ENCODE measurements around the gene CNIH3. TPM values are rescaled to one million over a fixed set of nuclear protein-coding genes. Genes with fewer than 3 reads are reported as not detected.

Gene CNIH3
- polyA plus RNA-seq, 2 donors, result 0.99 to 1.4 TPM

GRCh38 chr1:224740685-224741052, 124.6 kb downstream of the CNIH3 start:
- Histone ChIP-seq H3K4me1 (ENCODE audit: control insufficient read depth in 2 of 2, insufficient read depth in 2 of 2, low read length in 1 of 2) (peaks cover 0 to 4% of the 10 kb centered on the region in 2 donors), H3K27ac (ENCODE audit: low read depth in 2 of 2, low read length in 1 of 2) (no peak overlapping the region), H3K4me3 (ENCODE audit: low read depth in 1 of 2, low read length in 2 of 2) (no peak overlapping the region), H3K36me3 (ENCODE audit: control insufficient read depth in 2 of 2, insufficient read depth in 2 of 2, low read length in 1 of 2) (no peaks in the 10 kb centered on the region), H3K9me3 (ENCODE audit: control insufficient read depth in 2 of 2, insufficient read depth in 1 of 2, low read depth in 1 of 2, low read length in 1 of 2) (no peaks in the 10 kb centered on the region), H3K27me3 (ENCODE audit: control insufficient read depth in 1 of 2, insufficient read depth in 2 of 2, low read length in 2 of 2) (no peaks in the 10 kb centered on the region)
- WGBS, 2 donors, result 90 to 94% methylated on average over 5 of the region's 5 CpGs

- peaks cover 0 to 4% of the 10 kb centered on the region in 2 donors for H3K4me1 ChIP-seq (ENCODE audit: control insufficient read depth in 2 of 2, insufficient read depth in 2 of 2, low read length in 1 of 2)
- no peak overlapping the region for H3K27ac ChIP-seq (ENCODE audit: low read depth in 2 of 2, low read length in 1 of 2)
- no peaks in the 10 kb centered on the region for H3K36me3 ChIP-seq (ENCODE audit: control insufficient read depth in 2 of 2, insufficient read depth in 2 of 2, low read length in 1 of 2)
- no peaks in the 10 kb centered on the region for H3K27me3 ChIP-seq (ENCODE audit: control insufficient read depth in 1 of 2, insufficient read depth in 2 of 2, low read length in 2 of 2)
- H3K4me3 ChIP-seq (ENCODE audit: low read depth in 1 of 2, low read length in 2 of 2), result no peak overlapping the region
- WGBS, 2 donors, result 83 to 90% methylated on average over 6 of the region's 6 CpGs
- H3K9me3 ChIP-seq (ENCODE audit: control insufficient read depth in 2 of 2, insufficient read depth in 1 of 2, low read depth in 1 of 2, low read length in 1 of 2), result no peaks in the 10 kb centered on the region
Measured at GRCh38 chr1:224742349-224742748, 126.2 kb downstream of the CNIH3 start.

DNA sequence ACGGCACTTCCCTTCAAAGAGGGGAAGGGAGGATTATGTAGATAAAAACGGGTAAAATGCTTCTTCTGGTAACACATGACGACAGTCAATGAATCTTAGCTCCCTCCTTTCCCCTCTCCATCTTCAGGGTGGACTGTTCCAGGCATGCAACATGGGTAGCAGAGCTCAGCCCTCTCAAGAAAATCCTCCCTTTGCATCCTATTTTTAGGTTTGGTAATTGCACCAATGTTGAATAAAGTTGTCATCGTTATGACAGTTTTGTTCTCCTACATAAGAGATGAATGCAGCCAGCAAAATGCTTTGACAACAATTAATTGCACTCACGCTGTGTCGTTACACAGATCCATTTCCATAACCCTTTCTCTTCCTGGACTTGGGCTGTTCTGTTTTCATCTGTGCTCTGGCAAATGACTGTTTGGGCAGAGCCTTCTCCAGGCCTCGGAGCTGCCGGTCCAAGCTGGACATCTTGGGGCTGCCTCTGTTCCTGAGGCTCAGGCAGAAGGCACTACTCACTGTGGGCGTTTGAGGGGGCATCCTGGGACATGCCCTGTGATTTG, 127.6 kb downstream of the CNIH3 start:
- no peaks in the 10 kb centered on the region for H3K9me3 ChIP-seq (ENCODE audit: control insufficient read depth in 2 of 2, insufficient read depth in 1 of 2, low read depth in 1 of 2, low read length in 1 of 2)
- WGBS, 2 donors, result 61 to 66% methylated on average over 9 of the region's 9 CpGs
- no peaks in the 10 kb centered on the region for H3K36me3 ChIP-seq (ENCODE audit: control insufficient read depth in 2 of 2, insufficient read depth in 2 of 2, low read length in 1 of 2)
- no peaks in the 10 kb centered on the region for H3K27me3 ChIP-seq (ENCODE audit: control insufficient read depth in 1 of 2, insufficient read depth in 2 of 2, low read length in 2 of 2)
- H3K27ac ChIP-seq (ENCODE audit: low read depth in 2 of 2, low read length in 1 of 2), result no peak overlapping the region
- no peak overlapping the region for H3K4me3 ChIP-seq (ENCODE audit: low read depth in 1 of 2, low read length in 2 of 2)
- H3K4me1 ChIP-seq (ENCODE audit: control insufficient read depth in 2 of 2, insufficient read depth in 2 of 2, low read length in 1 of 2), result no peaks in the 10 kb centered on the region

- Histone ChIP-seq H3K9me3 (ENCODE audit: control insufficient read depth in 2 of 2, insufficient read depth in 1 of 2, low read depth in 1 of 2, low read length in 1 of 2) (no peaks in the 10 kb centered on the region), H3K36me3 (ENCODE audit: control insufficient read depth in 2 of 2, insufficient read depth in 2 of 2, low read length in 1 of 2) (no peaks in the 10 kb centered on the region), H3K4me1 (ENCODE audit: control insufficient read depth in 2 of 2, insufficient read depth in 2 of 2, low read length in 1 of 2) (no peaks in the 10 kb centered on the region), H3K4me3 (ENCODE audit: low read depth in 1 of 2, low read length in 2 of 2) (no peak overlapping the region), H3K27me3 (ENCODE audit: control insufficient read depth in 1 of 2, insufficient read depth in 2 of 2, low read length in 2 of 2) (no peaks in the 10 kb centered on the region), H3K27ac (ENCODE audit: low read depth in 2 of 2, low read length in 1 of 2) (no peak overlapping the region)
- 79 to 84% methylated on average over 5 of the region's 5 CpGs for WGBS, 2 donors
Measured at GRCh38 chr1:224744521-224744920, 128.4 kb downstream of the CNIH3 start.

- Histone ChIP-seq H3K4me1 (ENCODE audit: control insufficient read depth in 2 of 2, insufficient read depth in 2 of 2, low read length in 1 of 2) (no peaks in the 10 kb centered on the region), H3K27me3 (ENCODE audit: control insufficient read depth in 1 of 2, insufficient read depth in 2 of 2, low read length in 2 of 2) (no peaks in the 10 kb centered on the region), H3K9me3 (ENCODE audit: control insufficient read depth in 2 of 2, insufficient read depth in 1 of 2, low read depth in 1 of 2, low read length in 1 of 2) (no peaks in the 10 kb centered on the region), H3K36me3 (ENCODE audit: control insufficient read depth in 2 of 2, insufficient read depth in 2 of 2, low read length in 1 of 2) (no peaks in the 10 kb centered on the region), H3K4me3 (ENCODE audit: low read depth in 1 of 2, low read length in 2 of 2) (no peak overlapping the region), H3K27ac (ENCODE audit: low read depth in 2 of 2, low read length in 1 of 2) (no peak overlapping the region)
- 78 to 95% methylated on average over 1 of the region's 1 CpG for WGBS, 2 donors
Measured at GRCh38 chr1:224745394-224745793, 129.3 kb downstream of the CNIH3 start.

DNA sequence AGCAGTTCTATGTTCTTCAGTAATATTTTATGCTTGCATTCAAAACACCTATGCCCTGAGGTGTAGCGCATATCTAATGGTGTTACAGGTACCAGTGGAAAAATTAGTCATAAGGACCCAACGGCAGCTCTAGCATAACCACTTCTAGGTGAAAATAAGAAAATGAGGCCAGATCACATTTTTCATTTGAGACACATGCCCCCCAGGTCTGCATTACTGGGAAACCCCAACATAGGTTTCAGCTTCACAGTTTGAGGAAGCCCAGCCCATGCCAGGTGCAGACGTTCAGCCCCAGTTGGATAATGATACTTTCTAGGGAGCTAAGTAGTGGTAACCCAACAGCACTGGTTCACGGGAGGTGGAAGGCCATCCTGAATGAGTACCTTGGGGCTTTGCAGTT, 129.8 kb downstream of the CNIH3 start:
- no peak overlapping the region for H3K27ac ChIP-seq (ENCODE audit: low read depth in 2 of 2, low read length in 1 of 2)
- no peaks in the 10 kb centered on the region for H3K36me3 ChIP-seq (ENCODE audit: control insufficient read depth in 2 of 2, insufficient read depth in 2 of 2, low read length in 1 of 2)
- 65 to 66% methylated on average over 4 of the region's 4 CpGs for WGBS, 2 donors

GRCh38 chr1:224747578-224747977, 131.5 kb downstream of the CNIH3 start:
- WGBS, 2 donors, result 38 to 44% methylated on average over 4 of the region's 4 CpGs
- Histone ChIP-seq H3K4me1 (ENCODE audit: control insufficient read depth in 2 of 2, insufficient read depth in 2 of 2, low read length in 1 of 2) (no peaks in the 10 kb centered on the region), H3K9me3 (ENCODE audit: control insufficient read depth in 2 of 2, insufficient read depth in 1 of 2, low read depth in 1 of 2, low read length in 1 of 2) (no peaks in the 10 kb centered on the region), H3K27ac (ENCODE audit: low read depth in 2 of 2, low read length in 1 of 2) (no peak overlapping the region), H3K4me3 (ENCODE audit: low read depth in 1 of 2, low read length in 2 of 2) (no peak overlapping the region), H3K36me3 (ENCODE audit: control insufficient read depth in 2 of 2, insufficient read depth in 2 of 2, low read length in 1 of 2) (no peaks in the 10 kb centered on the region), H3K27me3 (ENCODE audit: control insufficient read depth in 1 of 2, insufficient read depth in 2 of 2, low read length in 2 of 2) (no peaks in the 10 kb centered on the region)

More for the DNA sequence above, 129.8 kb downstream of the CNIH3 start:
- no peaks in the 10 kb centered on the region for H3K4me1 ChIP-seq (ENCODE audit: control insufficient read depth in 2 of 2, insufficient read depth in 2 of 2, low read length in 1 of 2)
- H3K4me3 ChIP-seq (ENCODE audit: low read depth in 1 of 2, low read length in 2 of 2), result no peak overlapping the region
- H3K27me3 ChIP-seq (ENCODE audit: control insufficient read depth in 1 of 2, insufficient read depth in 2 of 2, low read length in 2 of 2), result no peaks in the 10 kb centered on the region
- H3K9me3 ChIP-seq (ENCODE audit: control insufficient read depth in 2 of 2, insufficient read depth in 1 of 2, low read depth in 1 of 2, low read length in 1 of 2), result no peaks in the 10 kb centered on the region

GRCh38 chr1:224749916-224750315, 133.8 kb downstream of the CNIH3 start:
- H3K9me3 ChIP-seq (ENCODE audit: control insufficient read depth in 2 of 2, insufficient read depth in 1 of 2, low read depth in 1 of 2, low read length in 1 of 2), result no peaks in the 10 kb centered on the region
- WGBS, 2 donors, result 85 to 87% methylated on average over 4 of the region's 4 CpGs
- H3K27ac ChIP-seq (ENCODE audit: low read depth in 2 of 2, low read length in 1 of 2), result no peak overlapping the region
- H3K27me3 ChIP-seq (ENCODE audit: control insufficient read depth in 1 of 2, insufficient read depth in 2 of 2, low read length in 2 of 2), result no peaks in the 10 kb centered on the region
- no peaks in the 10 kb centered on the region for H3K36me3 ChIP-seq (ENCODE audit: control insufficient read depth in 2 of 2, insufficient read depth in 2 of 2, low read length in 1 of 2)
- H3K4me3 ChIP-seq (ENCODE audit: low read depth in 1 of 2, low read length in 2 of 2), result no peak overlapping the region
- H3K4me1 ChIP-seq (ENCODE audit: control insufficient read depth in 2 of 2, insufficient read depth in 2 of 2, low read length in 1 of 2), result no peaks in the 10 kb centered on the region

GRCh38 chr1:224751624-224752311, 135.7 kb downstream of the CNIH3 start:
- WGBS, 2 donors, result 74 to 76% methylated on average over 6 of the region's 6 CpGs
- Histone ChIP-seq H3K9me3 (ENCODE audit: control insufficient read depth in 2 of 2, insufficient read depth in 1 of 2, low read depth in 1 of 2, low read length in 1 of 2) (no peaks in the 10 kb centered on the region), H3K27me3 (ENCODE audit: control insufficient read depth in 1 of 2, insufficient read depth in 2 of 2, low read length in 2 of 2) (no peaks in the 10 kb centered on the region), H3K4me1 (ENCODE audit: control insufficient read depth in 2 of 2, insufficient read depth in 2 of 2, low read length in 1 of 2) (no peaks in the 10 kb centered on the region), H3K36me3 (ENCODE audit: control insufficient read depth in 2 of 2, insufficient read depth in 2 of 2, low read length in 1 of 2) (no peaks in the 10 kb centered on the region), H3K4me3 (ENCODE audit: low read depth in 1 of 2, low read length in 2 of 2) (no peak overlapping the region), H3K27ac (ENCODE audit: low read depth in 2 of 2, low read length in 1 of 2) (no peak overlapping the region)

DNA sequence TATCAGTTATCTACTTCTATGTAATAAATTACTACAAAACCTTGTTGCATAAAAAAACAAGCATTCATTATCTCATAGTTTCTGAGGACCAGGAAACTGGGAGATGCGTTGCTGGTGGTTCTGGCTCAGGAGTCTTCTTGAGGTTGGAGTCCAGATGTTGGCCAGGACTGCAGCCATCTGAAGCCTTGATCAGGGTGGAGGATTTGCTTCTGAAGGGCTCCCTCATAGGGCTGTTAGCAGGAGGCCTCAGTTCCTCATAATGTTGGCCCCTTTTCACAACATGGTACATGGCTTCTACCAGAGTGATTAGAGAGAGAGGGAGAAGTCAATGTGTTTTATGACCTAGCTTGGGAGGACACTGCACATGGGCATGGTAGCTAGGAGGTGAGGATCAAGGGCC, 137.4 kb downstream of the CNIH3 start:
- WGBS, 2 donors, result 70 to 82% methylated on average over 1 of the region's 1 CpG
- Histone ChIP-seq H3K9me3 (ENCODE audit: control insufficient read depth in 2 of 2, insufficient read depth in 1 of 2, low read depth in 1 of 2, low read length in 1 of 2) (no peaks in the 10 kb centered on the region), H3K27ac (ENCODE audit: low read depth in 2 of 2, low read length in 1 of 2) (no peak overlapping the region), H3K4me1 (ENCODE audit: control insufficient read depth in 2 of 2, insufficient read depth in 2 of 2, low read length in 1 of 2) (no peaks in the 10 kb centered on the region), H3K27me3 (ENCODE audit: control insufficient read depth in 1 of 2, insufficient read depth in 2 of 2, low read length in 2 of 2) (no peaks in the 10 kb centered on the region), H3K36me3 (ENCODE audit: control insufficient read depth in 2 of 2, insufficient read depth in 2 of 2, low read length in 1 of 2) (no peaks in the 10 kb centered on the region), H3K4me3 (ENCODE audit: low read depth in 1 of 2, low read length in 2 of 2) (no peak overlapping the region)
